ENCODE data around the gene OR52L1.

The OR52L1 gene

DNA sequence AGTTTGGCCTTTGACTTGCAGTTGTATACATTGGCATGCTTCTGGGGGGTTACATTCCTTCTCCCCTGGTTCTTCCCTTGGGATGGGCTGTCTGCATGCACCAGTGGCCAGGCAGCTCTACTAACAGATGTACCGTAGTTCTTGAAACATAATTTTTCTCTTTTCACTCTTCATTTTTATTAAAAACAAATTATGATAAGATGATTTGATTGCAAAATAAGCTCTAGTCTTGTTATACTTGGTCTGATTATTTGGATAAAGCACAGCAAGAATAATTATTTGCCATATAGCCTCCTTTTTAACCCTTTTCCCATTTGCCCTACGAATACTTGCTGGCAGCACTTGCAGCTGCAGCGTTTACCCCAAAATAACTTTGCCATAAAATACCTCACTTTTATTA lies 31.2 kb downstream of the OR52L1 start:
- H3K9me3 ChIP-seq (ENCODE audit: control insufficient read depth in 2 of 2, low read length in 2 of 2): no peaks in the 10 kb centered on the region
- H3K27ac ChIP-seq (ENCODE audit: low read depth in 2 of 2, low read length in 2 of 2): no peak overlapping the region
- no peaks in the 10 kb centered on the region for H3K4me1 ChIP-seq (ENCODE audit: control insufficient read depth in 2 of 2, insufficient read depth in 2 of 2, low read length in 2 of 2)
- no peak overlapping the region for H3K9ac ChIP-seq (ENCODE audit: low read depth in 1 of 2, low read length in 2 of 2)
- H3K36me3 ChIP-seq (ENCODE audit: control insufficient read depth in 2 of 2, insufficient read depth in 2 of 2, low read length in 2 of 2): no peaks in the 10 kb centered on the region
- no peaks in the 10 kb centered on the region for H3K27me3 ChIP-seq (ENCODE audit: control insufficient read depth in 2 of 2, insufficient read depth in 2 of 2, low read length in 2 of 2)
- H3K4me3 ChIP-seq (ENCODE audit: low read length in 2 of 2): no peak overlapping the region

DNA sequence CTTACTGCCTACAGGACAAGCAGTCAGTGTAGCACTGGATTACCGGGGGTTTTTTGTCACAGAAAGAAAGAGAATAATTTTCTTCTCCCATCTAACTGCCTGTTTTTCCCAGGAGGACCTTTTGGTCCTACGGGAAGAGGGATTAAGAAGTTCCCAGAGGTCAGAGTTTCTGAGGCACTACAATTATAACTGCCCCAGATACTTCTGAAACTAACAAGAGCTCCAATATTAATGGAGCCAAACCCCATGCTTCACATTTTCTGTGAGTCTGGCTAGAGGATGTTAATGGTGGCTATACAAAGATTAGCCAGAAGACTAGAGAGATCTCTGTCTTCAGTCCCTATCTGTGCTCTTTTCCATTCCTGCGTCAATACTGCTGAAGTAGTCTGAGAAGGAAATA lies 44.8 kb downstream of the OR52L1 start, which contains the start of gene OR56A3:
TSS of gene OR56A3 (plus strand) at position 301 of the 400 bp plus-strand sequence. CDS start 5,096 bp downstream, outside the sequence.
- no peak within 1 kb of the TSS for H3K4me3 ChIP-seq (ENCODE audit: low read length in 2 of 2)
- H3K27me3 ChIP-seq (ENCODE audit: control insufficient read depth in 2 of 2, insufficient read depth in 2 of 2, low read length in 2 of 2): no peaks in the 10 kb centered on the region
- H3K4me1 ChIP-seq (ENCODE audit: control insufficient read depth in 2 of 2, insufficient read depth in 2 of 2, low read length in 2 of 2): no peaks in the 10 kb centered on the region
- no peaks in the 10 kb centered on the region for H3K9me3 ChIP-seq (ENCODE audit: control insufficient read depth in 2 of 2, low read length in 2 of 2)
- H3K9ac ChIP-seq (ENCODE audit: low read depth in 1 of 2, low read length in 2 of 2): no peak within 1 kb of the TSS
- H3K36me3 ChIP-seq (ENCODE audit: control insufficient read depth in 2 of 2, insufficient read depth in 2 of 2, low read length in 2 of 2): no peaks in the 10 kb centered on the region
- no peak within 1 kb of the TSS for H3K27ac ChIP-seq (ENCODE audit: low read depth in 2 of 2, low read length in 2 of 2)

DNA sequence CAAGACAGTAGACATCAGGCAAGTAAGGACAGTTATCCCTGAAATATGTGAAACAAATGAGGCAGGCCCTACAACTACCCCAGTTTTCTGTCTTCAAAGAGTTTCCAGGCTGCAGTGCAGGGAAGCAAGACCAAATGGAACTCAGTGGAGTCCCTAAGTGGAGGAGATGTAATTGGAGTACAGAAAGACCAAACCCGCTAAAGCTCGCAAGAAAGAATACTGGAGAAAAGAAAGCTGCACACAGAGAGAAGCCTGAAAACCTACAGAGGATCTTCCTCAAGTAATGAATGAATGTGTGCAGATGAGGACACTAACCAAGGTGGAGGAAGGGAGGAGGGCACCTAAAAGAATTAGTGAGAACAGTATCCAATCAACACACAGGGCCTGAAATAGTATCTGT lies 46.0 kb downstream of the OR52L1 start:
- H3K27ac ChIP-seq (ENCODE audit: low read depth in 2 of 2, low read length in 2 of 2): no peak overlapping the region
- H3K36me3 ChIP-seq (ENCODE audit: control insufficient read depth in 2 of 2, insufficient read depth in 2 of 2, low read length in 2 of 2): no peaks in the 10 kb centered on the region
- no peaks in the 10 kb centered on the region for H3K4me1 ChIP-seq (ENCODE audit: control insufficient read depth in 2 of 2, insufficient read depth in 2 of 2, low read length in 2 of 2)
- no peak overlapping the region for H3K4me3 ChIP-seq (ENCODE audit: low read length in 2 of 2)
- H3K27me3 ChIP-seq (ENCODE audit: control insufficient read depth in 2 of 2, insufficient read depth in 2 of 2, low read length in 2 of 2): no peaks in the 10 kb centered on the region
- H3K9ac ChIP-seq (ENCODE audit: low read depth in 1 of 2, low read length in 2 of 2): no peak overlapping the region
- H3K9me3 ChIP-seq (ENCODE audit: control insufficient read depth in 2 of 2, low read length in 2 of 2): no peaks in the 10 kb centered on the region

DNA sequence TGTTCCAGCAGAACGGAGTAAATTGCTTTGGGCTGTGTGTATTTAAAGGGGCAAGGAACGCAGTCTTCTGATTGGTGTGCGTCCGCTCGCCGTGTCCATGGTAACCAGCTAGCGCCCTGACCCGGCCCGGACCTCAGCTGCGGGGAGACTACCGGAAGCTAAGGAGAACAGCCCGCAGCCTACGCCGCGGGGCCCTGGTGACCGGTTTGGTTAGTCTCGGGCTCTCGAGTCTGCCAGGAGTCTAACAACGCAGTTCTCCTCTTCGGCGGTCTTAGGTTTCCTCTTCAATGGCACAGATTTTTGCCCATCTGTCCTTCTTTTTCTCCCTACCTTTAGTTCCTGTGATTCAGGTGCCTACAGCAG lies 48.2 kb downstream of the OR52L1 start:
- Histone ChIP-seq H3K4me1 (ENCODE audit: control insufficient read depth in 2 of 2, insufficient read depth in 2 of 2, low read length in 2 of 2) (no peaks in the 10 kb centered on the region), H3K4me3 (ENCODE audit: low read length in 2 of 2) (no peak overlapping the region), H3K27me3 (ENCODE audit: control insufficient read depth in 2 of 2, insufficient read depth in 2 of 2, low read length in 2 of 2) (no peaks in the 10 kb centered on the region), H3K36me3 (ENCODE audit: control insufficient read depth in 2 of 2, insufficient read depth in 2 of 2, low read length in 2 of 2) (no peaks in the 10 kb centered on the region), H3K27ac (ENCODE audit: low read depth in 2 of 2, low read length in 2 of 2) (no peak overlapping the region), H3K9me3 (ENCODE audit: control insufficient read depth in 2 of 2, low read length in 2 of 2) (no peaks in the 10 kb centered on the region), H3K9ac (ENCODE audit: low read depth in 1 of 2, low read length in 2 of 2) (no peak overlapping the region)

DNA sequence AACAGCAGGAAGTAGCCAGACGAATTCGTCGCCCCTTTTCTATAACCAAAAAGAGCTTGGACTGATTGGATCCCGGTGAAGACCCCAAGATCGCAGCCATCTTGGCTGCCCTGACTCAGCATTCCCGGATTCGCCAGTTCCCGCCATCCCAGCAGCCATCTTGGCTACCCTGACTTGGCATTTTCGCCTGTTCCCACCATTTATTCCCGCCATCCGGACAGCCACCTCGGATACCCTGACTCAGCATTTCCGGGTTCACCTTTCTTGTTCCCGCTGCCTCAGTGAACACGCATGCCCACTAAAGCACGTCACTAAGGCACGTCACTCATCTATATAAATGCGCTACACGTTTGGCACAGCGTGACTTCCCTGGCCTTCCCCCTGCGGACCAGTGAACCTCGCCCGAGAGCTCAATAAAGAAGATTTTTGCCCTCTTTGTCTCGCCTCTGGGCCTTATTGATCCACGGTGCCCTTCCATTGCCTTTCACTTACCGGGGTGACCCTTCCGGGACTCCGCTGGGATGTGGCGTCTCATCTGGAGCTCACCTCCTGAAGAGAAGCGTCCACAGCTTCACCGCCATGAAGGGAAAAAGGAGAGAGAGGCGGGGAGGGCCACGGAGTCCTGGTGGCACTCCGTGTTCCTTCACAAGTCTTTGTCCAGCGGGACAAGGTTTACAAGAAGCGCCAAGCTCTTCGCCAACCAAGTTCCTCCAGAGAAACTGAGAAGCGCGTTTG lies 48.8 kb downstream of the OR52L1 start:
- Histone ChIP-seq H3K36me3 (ENCODE audit: control insufficient read depth in 2 of 2, insufficient read depth in 2 of 2, low read length in 2 of 2) (no peaks in the 10 kb centered on the region), H3K9me3 (ENCODE audit: control insufficient read depth in 2 of 2, low read length in 2 of 2) (no peaks in the 10 kb centered on the region), H3K4me3 (ENCODE audit: low read length in 2 of 2) (no peak overlapping the region), H3K9ac (ENCODE audit: low read depth in 1 of 2, low read length in 2 of 2) (no peak overlapping the region), H3K27me3 (ENCODE audit: control insufficient read depth in 2 of 2, insufficient read depth in 2 of 2, low read length in 2 of 2) (no peaks in the 10 kb centered on the region), H3K4me1 (ENCODE audit: control insufficient read depth in 2 of 2, insufficient read depth in 2 of 2, low read length in 2 of 2) (no peaks in the 10 kb centered on the region), H3K27ac (ENCODE audit: low read depth in 2 of 2, low read length in 2 of 2) (no peak overlapping the region)
